AG09319 (cell line): ENCODE results near the gene FAM50B.

Experiments used
- DNase-seq: peaks from one replicate; pipeline ENCODE4 v3.0.0-alpha.2; 2010; ENCODE audit warnings: low read depth; ENCODE audit errors: extremely low read depth
- CTCF ChIP-seq: IDR thresholded peaks from 2 replicates; pipeline ENCODE4 v1.5.1; 2011; ENCODE audit warnings: low read depth, mild to moderate bottlenecking, inconsistent platforms, low read length, moderate library complexity

Gene FAM50B

GRCh38 chr6:3848925-3849605 is at the start of gene FAM50B:
Gene FAM50B, plus strand, starts transcription at chr6:3849373. Its CDS starts 439 bp downstream, at chr6:3849812.
- peak; percentile 82 for TF ChIP-seq CTCF
- peak; percentile 75 for DNase-seq

GRCh38 chr6:3799719-3800118 is 49.5 kb upstream of the FAM50B start:
- TF ChIP-seq CTCF: no peak
- DNase-seq: no peak

- TF ChIP-seq CTCF: no peak
- DNase-seq: no peak
These were observed 48.2 kb upstream of the FAM50B start for GRCh38 chr6:3800850-3801591.

GRCh38 chr6:3801960-3802359 is 47.2 kb upstream of the FAM50B start:
- DNase-seq: no peak
- no peak for TF ChIP-seq CTCF

GRCh38 chr6:3803627-3804468 is 45.3 kb upstream of the FAM50B start:
- DNase-seq: peak; percentile 70
- TF ChIP-seq CTCF: no peak

GRCh38 chr6:3804964-3805363 is 44.2 kb upstream of the FAM50B start:
- DNase-seq: no peak
- TF ChIP-seq CTCF: no peak
